ENCODE results near the gene PCDH9. TPM values are rescaled to one million over a fixed set of nuclear protein-coding genes. Genes with fewer than 3 reads are reported as not detected.

The PCDH9 gene
- total and polyA plus RNA-seq, 12 donors = 2.9 to 32.0 (median 15.4) TPM

GRCh38 chr13:66675620-66676019 is 554.5 kb downstream of the PCDH9 start:
- ATAC-seq = no peak

GRCh38 chr13:66673401-66673800 is 556.7 kb downstream of the PCDH9 start:
- Histone ChIP-seq H3K27ac (no peak overlapping the region), H3K4me1 (no peaks in the 10 kb centered on the region), H3K4me3 (no peak overlapping the region), H3K36me3 (no peaks in the 10 kb centered on the region), H3K9me3 (peaks cover 0 to 11% (median 0%) of the 10 kb centered on the region in 11 donors), H3K27me3 (no peaks in the 10 kb centered on the region)
- no peak for DNase-seq
- WGBS, 2 donors = 82 to 85% methylated on average over 1 of the region's 1 CpG
- no peak for TF ChIP-seq CTCF (IDR thresholded peaks at IDR 0.05)
- ATAC-seq = no peak
- intact Hi-C loops (cut with DNase I) = no loop called here

More at GRCh38 chr13:66675620-66676019, 554.5 kb downstream of the PCDH9 start:
- no peaks in the 10 kb centered on the region for H3K36me3 ChIP-seq
- TF ChIP-seq CTCF (IDR thresholded peaks at IDR 0.05) = no peak
- peaks cover 0 to 11% (median 0%) of the 10 kb centered on the region in 11 donors for H3K9me3 ChIP-seq
- H3K4me3 ChIP-seq = no peak overlapping the region
- no peaks in the 10 kb centered on the region for H3K27me3 ChIP-seq
- no peak overlapping the region for H3K27ac ChIP-seq
- no peak for DNase-seq
- WGBS, 2 donors = 84 to 85% methylated on average over 4 of the region's 4 CpGs
- intact Hi-C loops (cut with DNase I) = no loop called here
- H3K4me1 ChIP-seq = no peaks in the 10 kb centered on the region

- TF ChIP-seq CTCF (IDR thresholded peaks at IDR 0.05) = no peak
- ATAC-seq (no peak), DNase-seq (no peak)
- Histone ChIP-seq H3K9me3 (no peaks in the 10 kb centered on the region), H3K4me3 (no peak overlapping the region), H3K4me1 (no peaks in the 10 kb centered on the region), H3K27me3 (no peaks in the 10 kb centered on the region), H3K27ac (no peak overlapping the region), H3K36me3 (no peaks in the 10 kb centered on the region)
- whole genome bisulfite sequencing, 2 donors = 75 to 86% methylated on average over 5 of the region's 5 CpGs
- intact Hi-C loops (cut with DNase I) = no loop called here
These were observed 564.1 kb downstream of the PCDH9 start for GRCh38 chr13:66665991-66666390.

GRCh38 chr13:66663711-66664110 is 566.4 kb downstream of the PCDH9 start:
- no peak for ATAC-seq
- H3K27ac ChIP-seq = no peak overlapping the region
- H3K27me3 ChIP-seq = no peaks in the 10 kb centered on the region
- no peaks in the 10 kb centered on the region for H3K9me3 ChIP-seq
- DNase-seq = no peak
- TF ChIP-seq CTCF (IDR thresholded peaks at IDR 0.05) = no peak
- H3K4me1 ChIP-seq = peaks cover 0 to 11% (median 0%) of the 10 kb centered on the region in 9 donors
- intact Hi-C loops (cut with DNase I) = no loop called here
- H3K4me3 ChIP-seq = no peak overlapping the region
- no peaks in the 10 kb centered on the region for H3K36me3 ChIP-seq
